ENCODE results near the gene GUK1.

- TF ChIP-seq CTCF (conservative IDR thresholded peaks at IDR 0.05) (no peak), ZFX (IDR thresholded peaks at IDR 0.05) (no peak)
Measured at GRCh38 chr1:228108055-228108690, 31.9 kb upstream of the GUK1 start.
